Ascending aorta (tissue), 2 donors: ENCODE data around the gene PARD3B. TPM values are rescaled to one million over a fixed set of nuclear protein-coding genes. Genes with fewer than 3 reads are reported as not detected.

Source experiments
- DNase-seq, 2 donors: peaks; one replicate each; pipeline ENCODE4 v3.0.0-alpha.2; 2019; ENCODE audit warnings: low spot score in 2 of 2
- H3K27ac ChIP-seq, 2 donors: fragments of 200-600 bp; sonication (generic); one replicate each; pipeline ENCODE4 v1.5.1; 2016 to 2017; ENCODE audit warnings: mild to moderate bottlenecking in 1 of 2
- H3K27me3 ChIP-seq: fragments of 200-600 bp; sonication (generic); one replicate; pipeline ENCODE4 v1.5.1; 2017
- H3K36me3 ChIP-seq, 2 donors: fragments of 200-600 bp; sonication (generic); one replicate each; pipeline ENCODE4 v1.5.1; 2016
- H3K4me1 ChIP-seq, 2 donors: fragments of 200-600 bp; sonication (generic); one replicate each; pipeline ENCODE4 v1.5.1; 2016 to 2017; ENCODE audit warnings: mild to moderate bottlenecking in 1 of 2
- H3K4me3 ChIP-seq, 2 donors: fragments of 200-600 bp; sonication (generic); one replicate each; pipeline ENCODE4 v1.5.1; 2016 to 2017; ENCODE audit warnings: mild to moderate bottlenecking in 1 of 2
- H3K9me3 ChIP-seq, 2 donors: fragments of 200-600 bp; sonication (generic); one replicate each; pipeline ENCODE4 v1.5.1; 2016
- CTCF ChIP-seq, 3 experiments: fragments of 200-600 bp in 2 of 3; fragments of 450-650 bp in 1 of 3; sonication (generic) in 2 of 3; IDR thresholded peaks; one replicate each; pipeline ENCODE4 v1.5.1; 2016 to 2019; ENCODE audit warnings: antibody characterized with exemption in 3 of 3, mild to moderate bottlenecking in 1 of 3, moderate library complexity in 1 of 3
- intact Hi-C: fragments of 100-400 bp; cut with DNase I; formaldehyde crosslinking; loops from one replicate; pipeline ENCODE4 v1.15.1; 2023
- total RNA-seq: library from RNA; depleted of rRNA; stranded (reverse); fragments of >200 nt; gene quantifications from one replicate; pipeline ENCODE4 v1.1.0, GENCODE V29; 2016

PARD3B gene
- total RNA-seq, 1 donor from 2014 or later, result 9.5 TPM

GRCh38 chr2:204634564-204634963 lies 89.3 kb downstream of the PARD3B start:
- no peak for DNase-seq
- Histone ChIP-seq H3K4me1 (no peaks in the 10 kb centered on the region), H3K27ac (no peak overlapping the region), H3K36me3 (no peaks in the 10 kb centered on the region), H3K9me3 (peaks cover 0 to 6% of the 10 kb centered on the region in 2 donors), H3K27me3 (no peaks in the 10 kb centered on the region), H3K4me3 (no peak overlapping the region)
- intact Hi-C loops, result no loop called here
- TF ChIP-seq CTCF (IDR thresholded peaks at IDR 0.05), result no peak

- DNase-seq, result no peak
- no peak for TF ChIP-seq CTCF (IDR thresholded peaks at IDR 0.05)
- no peaks in the 10 kb centered on the region for H3K36me3 ChIP-seq
- no peak overlapping the region for H3K27ac ChIP-seq
- H3K4me3 ChIP-seq, result no peak overlapping the region
- intact Hi-C loops, result no loop called here
- peaks cover 0 to 6% of the 10 kb centered on the region in 2 donors for H3K9me3 ChIP-seq
- no peaks in the 10 kb centered on the region for H3K4me1 ChIP-seq
- H3K27me3 ChIP-seq, result no peaks in the 10 kb centered on the region
Measured at GRCh38 chr2:204635478-204635877, 90.2 kb downstream of the PARD3B start.

GRCh38 chr2:204638471-204639194 lies 93.4 kb downstream of the PARD3B start:
- Histone ChIP-seq H3K36me3 (no peaks in the 10 kb centered on the region), H3K4me3 (no peak overlapping the region), H3K4me1 (no peaks in the 10 kb centered on the region), H3K9me3 (no peaks in the 10 kb centered on the region), H3K27me3 (no peaks in the 10 kb centered on the region), H3K27ac (no peak overlapping the region)
- intact Hi-C loops, result no loop called here
- DNase-seq, result no peak
- no peak for TF ChIP-seq CTCF (IDR thresholded peaks at IDR 0.05)

- TF ChIP-seq CTCF (IDR thresholded peaks at IDR 0.05), result no peak
- H3K4me1 ChIP-seq, result peaks cover 0 to 6% of the 10 kb centered on the region in 2 donors
- H3K27me3 ChIP-seq, result no peaks in the 10 kb centered on the region
- DNase-seq, result no peak
- intact Hi-C loops, result no loop called here
- H3K4me3 ChIP-seq, result no peak overlapping the region
- no peaks in the 10 kb centered on the region for H3K9me3 ChIP-seq
- H3K36me3 ChIP-seq, result no peaks in the 10 kb centered on the region
- H3K27ac ChIP-seq, result no peak overlapping the region
Measured at GRCh38 chr2:204643326-204643725, 98.1 kb downstream of the PARD3B start.

GRCh38 chr2:204645018-204645773 lies 99.9 kb downstream of the PARD3B start:
- DNase-seq, result no peak
- H3K36me3 ChIP-seq, result no peaks in the 10 kb centered on the region
- no peak for TF ChIP-seq CTCF (IDR thresholded peaks at IDR 0.05)
- no peak overlapping the region for H3K27ac ChIP-seq
- H3K9me3 ChIP-seq, result no peaks in the 10 kb centered on the region
- no peaks in the 10 kb centered on the region for H3K27me3 ChIP-seq
- intact Hi-C loops, result no loop called here
- H3K4me3 ChIP-seq, result no peak overlapping the region
- peaks cover 0 to 6% of the 10 kb centered on the region in 2 donors for H3K4me1 ChIP-seq
